B cell (primary cell): ENCODE measurements around the gene C22orf31. TPM values are rescaled to one million over a fixed set of nuclear protein-coding genes. Genes with fewer than 3 reads are reported as not detected.

Source experiments
- ATAC-seq: fragments of 200-7000 bp; cut with Tn5 transposase; one replicate; pipeline ENCODE4 v1.10.0; 2021; ENCODE audit warnings: low read depth, mild to moderate bottlenecking, moderate number of reproducible peaks, moderate library complexity
- CTCF ChIA-PET: fragments of 350-600 bp; sonication (Branson Sonifier 250); formaldehyde crosslinking; loops from one replicate; lab custom pipeline; 2021; ENCODE audit warnings: antibody characterized with exemption, inconsistent platforms; lab: Charles Lee
- POLR2A ChIA-PET: fragments of 350-600 bp; sonication (Branson Sonifier 250); formaldehyde crosslinking; loops from one replicate; lab custom pipeline; 2021; ENCODE audit warnings: antibody characterized with exemption; lab: Charles Lee
- DNase-seq: peaks from one replicate; pipeline ENCODE4 v3.0.0; 2013
- H2AFZ ChIP-seq: 2 replicates; pipeline ENCODE4 v1.6.1; 2012; ENCODE audit warnings: mild to moderate bottlenecking, low read depth, low read length; ENCODE audit not compliant: insufficient read depth, poor library complexity, severe bottlenecking
- H3K27ac ChIP-seq, 2 donors: 1 replicate in 1 of 2; 2 replicates in 1 of 2; pipeline ENCODE4 v1.5.1; 2012 to 2013; ENCODE audit warnings: low read length in 2 of 2, mild to moderate bottlenecking in 2 of 2, moderate library complexity in 1 of 2
- H3K27me3 ChIP-seq, 4 experiments: fragments of 200-600 bp in 1 of 4; sonication (generic) in 1 of 4; replicated peaks in 1 of 4; 1 replicate in 2 of 4; 2 replicates in 2 of 4; pipeline versions ENCODE4 v1.6.1 to v1.7.0; 2013 to 2016; ENCODE audit warnings: low read length in 3 of 4, mild to moderate bottlenecking in 2 of 4, mixed read lengths in 1 of 4, moderate library complexity in 1 of 4; ENCODE audit not compliant: insufficient read depth in 4 of 4, control insufficient read depth in 3 of 4; ENCODE audit errors: control extremely low read depth in 1 of 4
- H3K36me3 ChIP-seq, 2 experiments: replicated peaks in 1 of 2; 1 replicate in 1 of 2; 2 replicates in 1 of 2; pipeline versions ENCODE4 v1.6.1 to v1.7.1; 2013; ENCODE audit warnings: low read length in 1 of 2; ENCODE audit not compliant: insufficient read depth in 2 of 2, control insufficient read depth in 1 of 2; ENCODE audit errors: control extremely low read depth in 1 of 2, extremely low read depth in 1 of 2
- H3K4me1 ChIP-seq, 2 donors: fragments of 200-600 bp in 1 of 2; sonication (generic) in 1 of 2; 1 replicate in 1 of 2; 2 replicates in 1 of 2; pipeline versions ENCODE4 v1.5.1 to v1.6.1; 2013 to 2017; ENCODE audit warnings: low read length in 2 of 2; ENCODE audit not compliant: control insufficient read depth in 2 of 2, insufficient read depth in 2 of 2
- H3K4me2 ChIP-seq: replicated peaks from 2 replicates; pipeline ENCODE3; 2012; ENCODE audit warnings: mild to moderate bottlenecking, low read depth, low read length; ENCODE audit not compliant: poor library complexity, severe bottlenecking
- H3K4me3 ChIP-seq, 5 experiments: fragments of 200-600 bp in 1 of 5; sonication (generic) in 1 of 5; 1 replicate in 3 of 5; 2 replicates in 2 of 5; pipeline versions ENCODE4 v1.5.1 to v1.7.0; 2011 to 2016; ENCODE audit warnings: low read length in 4 of 5, mild to moderate bottlenecking in 4 of 5, low read depth in 2 of 5, control low read depth in 1 of 5, moderate library complexity in 1 of 5; ENCODE audit not compliant: insufficient read depth in 1 of 5; ENCODE audit errors: control extremely low read depth in 1 of 5, extremely low read depth in 1 of 5
- H3K79me2 ChIP-seq: fragments of 200-600 bp; sonication (generic); one replicate; pipeline ENCODE4 v1.6.0; 2016; ENCODE audit warnings: low read length; ENCODE audit not compliant: control insufficient read depth, insufficient read depth
- H3K9ac ChIP-seq: fragments of 200-600 bp; sonication (generic); 2 replicates; pipeline ENCODE4 v1.6.1; 2017; ENCODE audit warnings: mild to moderate bottlenecking, low read length, moderate library complexity
- H3K9me3 ChIP-seq, 3 donors: one replicate each; pipeline versions ENCODE4 v1.6.1 to v1.7.1; 2013; ENCODE audit warnings: low read length in 2 of 3; ENCODE audit not compliant: control insufficient read depth in 2 of 3, insufficient read depth in 1 of 3; ENCODE audit errors: control extremely low read depth in 1 of 3
- H4K20me1 ChIP-seq: 2 replicates; pipeline ENCODE4 v1.6.0; 2012; ENCODE audit warnings: mild to moderate bottlenecking, low read length; ENCODE audit not compliant: insufficient read depth, control insufficient read depth, poor library complexity, severe bottlenecking
- H3K27ac Mint-ChIP-seq: one replicate; pipeline ENCODE4 v1.8.0; 2021; ENCODE audit warnings: mixed read lengths
- H3K27me3 Mint-ChIP-seq: one replicate; pipeline ENCODE4 v1.8.0; 2021; ENCODE audit warnings: mixed read lengths
- H3K4me1 Mint-ChIP-seq: one replicate; pipeline ENCODE4 v1.8.0; 2021; ENCODE audit warnings: mixed read lengths
- H3K4me3 Mint-ChIP-seq: one replicate; pipeline ENCODE4 v1.8.0; 2021; ENCODE audit warnings: mixed read lengths
- H3K9me3 Mint-ChIP-seq: one replicate; pipeline ENCODE4 v1.8.0; 2022; ENCODE audit warnings: mixed read lengths; ENCODE audit not compliant: insufficient read depth
- CTCF ChIP-seq: fragments of 200-600 bp; IDR thresholded peaks from one replicate; pipeline ENCODE4 v1.8.0; 2022; ENCODE audit warnings: antibody characterized with exemption, mild to moderate bottlenecking
- EZH2 ChIP-seq: IDR thresholded peaks from 2 replicates; pipeline ENCODE4 v1.6.1; 2012; ENCODE audit warnings: borderline replicate concordance, low read depth, mild to moderate bottlenecking, moderate library complexity, low read length; ENCODE audit not compliant: insufficient read depth, poor library complexity, severe bottlenecking
- WGBS: methylation state at CpG from one replicate; pipeline ENCODE4 v1.1.5; 2013; ENCODE audit warnings: missing lambda C conversion rate; ENCODE audit not compliant: insufficient coverage; 5-methylcytosine and 5-hydroxymethylcytosine counted together
- intact Hi-C: fragments of 100-400 bp; cut with micrococcal nuclease; formaldehyde crosslinking; loops from one replicate; pipeline ENCODE4 v1.10.0; 2022
- polyA plus RNA-seq: library from polyadenylated mRNA; depleted of rRNA; stranded (reverse); fragments of >200 nt; gene quantifications from 2 replicates; pipeline ENCODE4 v1.2.3, GENCODE V29; 2012
- total RNA-seq, 2 donors: library from RNA; stranded (reverse); fragments of 120-200 nt in 1 of 2; gene quantifications; 1 replicate in 1 of 2; 2 replicates in 1 of 2; pipeline versions ENCODE4 v1.2.3 to v1.2.4, GENCODE V29; 2013 to 2022

Gene C22orf31
- total and polyA plus RNA-seq, 2 donors (not counting 1 experiment from before 2014, with no cell fraction given) = not detected

GRCh38 chr22:29060251-29060869 is 1.3 kb downstream of the C22orf31 start:
- H3K9me3 ChIP-seq = no peaks in the 10 kb centered on the region
- no peak for DNase-seq
- intact Hi-C loops = no loop called here
- H3K27me3 ChIP-seq = peaks cover 0 to 18% (median 7%) of the 10 kb centered on the region in 4 experiments
- no peak overlapping the region for H3K27ac ChIP-seq
- H3K9ac ChIP-seq = no peak overlapping the region
- Mint-ChIP-seq H3K9me3 (no peaks in the 10 kb centered on the region), H3K27me3 (peaks cover 65% of the 10 kb centered on the region), H3K27ac (no peak overlapping the region), H3K4me3 (no peak overlapping the region), H3K4me1 (peaks cover under 1% of the 10 kb centered on the region)
- no peak overlapping the region for H3K4me3 ChIP-seq
- whole genome bisulfite sequencing = 56% methylated on average over 11 of the region's 12 CpGs
- no peak for ATAC-seq
- no peak for TF ChIP-seq EZH2
- TF ChIP-seq CTCF = no peak
- CTCF ChIA-PET = no interaction called here
- H3K4me1 ChIP-seq = peaks cover 0 to under 1% of the 10 kb centered on the region in 2 donors
- H3K4me2 ChIP-seq = no peak overlapping the region
- H3K79me2 ChIP-seq = no peaks in the 10 kb centered on the region
- no peak overlapping the region for H2AFZ ChIP-seq
- H3K36me3 ChIP-seq = no peaks in the 10 kb centered on the region
- POLR2A ChIA-PET = no interaction called here
- H4K20me1 ChIP-seq = no peaks in the 10 kb centered on the region

DNA sequence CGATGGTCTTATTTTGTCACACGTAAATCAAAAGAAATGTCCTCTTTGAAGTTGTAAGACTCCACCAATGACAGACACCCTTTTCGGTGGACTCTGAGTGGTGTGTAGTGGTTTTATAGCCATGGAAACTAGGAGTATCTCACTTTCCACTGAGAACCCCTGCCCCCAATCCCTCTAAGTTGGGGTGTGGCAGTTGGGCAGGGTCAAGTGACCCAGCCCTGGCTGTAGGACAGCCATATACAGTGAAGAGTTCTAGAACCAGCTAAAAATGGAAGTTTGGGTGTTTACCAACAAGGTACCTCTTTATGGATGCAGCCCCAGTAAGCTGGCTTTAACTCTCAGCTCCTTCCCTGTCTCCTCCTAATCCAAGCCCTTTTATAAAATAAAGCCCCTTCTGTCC is 5.2 kb downstream of the C22orf31 start:
- ATAC-seq (no peak), DNase-seq (no peak)
- Mint-ChIP-seq H3K27ac (no peak overlapping the region), H3K27me3 (peaks cover 39% of the 10 kb centered on the region), H3K4me1 (no peaks in the 10 kb centered on the region), H3K9me3 (no peaks in the 10 kb centered on the region), H3K4me3 (no peak overlapping the region)
- Histone ChIP-seq H3K9ac (no peak overlapping the region), H3K9me3 (no peaks in the 10 kb centered on the region), H3K79me2 (no peaks in the 10 kb centered on the region), H4K20me1 (no peaks in the 10 kb centered on the region), H3K4me3 (no peak overlapping the region), H2AFZ (no peak overlapping the region), H3K27ac (no peak overlapping the region), H3K27me3 (peaks cover 0 to 16% (median 7%) of the 10 kb centered on the region in 4 experiments), H3K36me3 (no peaks in the 10 kb centered on the region), H3K4me2 (no peak overlapping the region), H3K4me1 (no peaks in the 10 kb centered on the region)
- TF ChIP-seq EZH2 (no peak), CTCF (no peak)
- no CpG with 5 or more reads among the region's 3 CpGs for WGBS
- intact Hi-C loops = no loop called here
- CTCF ChIA-PET = interaction anchor here (1.5 to 2.1 kb wide), 2 partner anchors 16 to 189 kb away, joined by 5 to 10 read pairs; no protein-coding TSS in a partner anchor
- POLR2A ChIA-PET = no interaction called here
